Common myeloid progenitor, CD34-positive (primary cell): Measurements from ENCODE around the gene CLEC4C.
"Not testable (repeated sequence)": the region's sequence is repeated elsewhere in the genome, so short reads cannot be mapped to it uniquely, and the experiment has no call there.

Source experiments
- CTCF ChIA-PET: fragments of 350-600 bp; sonication (Branson Sonifier 250); formaldehyde crosslinking; loops from one replicate; lab custom pipeline; 2021; ENCODE audit warnings: antibody characterized with exemption; lab: Charles Lee
- POLR2A ChIA-PET: fragments of 350-600 bp; sonication (Branson Sonifier 250); formaldehyde crosslinking; loops from one replicate; lab custom pipeline; 2021; ENCODE audit warnings: antibody characterized with exemption; lab: Charles Lee
- DNase-seq, 3 donors: peaks; one replicate each; pipeline versions ENCODE4 v3.0.0 to v3.0.0-alpha.2; 2013
- H3K27ac ChIP-seq, 2 experiments: 1 replicate in 1 of 2; 2 replicates in 1 of 2; pipeline ENCODE4 v1.7.0; 2013; ENCODE audit warnings: inconsistent platforms in 2 of 2, low read length in 2 of 2, mild to moderate bottlenecking in 2 of 2, low read depth in 1 of 2, moderate library complexity in 1 of 2; ENCODE audit not compliant: severe bottlenecking in 2 of 2, insufficient read depth in 1 of 2, poor library complexity in 1 of 2
- H3K27me3 ChIP-seq, 5 experiments: replicated peaks in 2 of 5; 1 replicate in 3 of 5; 2 replicates in 2 of 5; pipeline versions ENCODE4 v1.6.1 to v1.7.0; 2013; ENCODE audit warnings: low read length in 4 of 5, mild to moderate bottlenecking in 2 of 5, moderate library complexity in 2 of 5, inconsistent platforms in 1 of 5; ENCODE audit not compliant: insufficient read depth in 5 of 5, control insufficient read depth in 4 of 5
- H3K36me3 ChIP-seq, 4 experiments: 1 replicate in 2 of 4; 2 replicates in 2 of 4; pipeline versions ENCODE4 v1.6.1 to v1.7.0; 2013; ENCODE audit warnings: low read length in 3 of 4, control low read depth in 1 of 4, mild to moderate bottlenecking in 1 of 4; ENCODE audit not compliant: control insufficient read depth in 4 of 4, insufficient read depth in 4 of 4
- H3K4me1 ChIP-seq, 4 experiments: 1 replicate in 3 of 4; 2 replicates in 1 of 4; pipeline versions ENCODE4 v1.6.1 to v1.7.1; 2013; ENCODE audit warnings: low read length in 3 of 4, mild to moderate bottlenecking in 3 of 4, control low read depth in 1 of 4, inconsistent platforms in 1 of 4, moderate library complexity in 1 of 4; ENCODE audit not compliant: control insufficient read depth in 4 of 4, insufficient read depth in 4 of 4; ENCODE audit errors: control extremely low read depth in 1 of 4
- H3K4me3 ChIP-seq, 7 experiments: 1 replicate in 4 of 7; 2 replicates in 3 of 7; pipeline versions ENCODE4 v1.5.1 to v1.7.0; 2013; ENCODE audit warnings: mild to moderate bottlenecking in 7 of 7, low read length in 6 of 7, moderate library complexity in 6 of 7, inconsistent platforms in 2 of 7, low read depth in 2 of 7, control low read depth in 1 of 7; ENCODE audit not compliant: insufficient read depth in 4 of 7, control insufficient read depth in 1 of 7; ENCODE audit errors: extremely low read depth in 1 of 7
- H3K9me3 ChIP-seq, 5 experiments: 1 replicate in 4 of 5; 2 replicates in 1 of 5; pipeline versions ENCODE4 v1.6.1 to v1.7.1; 2013; ENCODE audit warnings: low read length in 4 of 5, mild to moderate bottlenecking in 2 of 5, inconsistent platforms in 1 of 5, low read depth in 1 of 5, moderate library complexity in 1 of 5; ENCODE audit not compliant: control insufficient read depth in 4 of 5, insufficient read depth in 2 of 5; ENCODE audit errors: control extremely low read depth in 1 of 5
- WGBS: methylation state at CpG from one replicate; pipeline ENCODE4 v1.1.5; 2013; ENCODE audit not compliant: insufficient coverage; 5-methylcytosine and 5-hydroxymethylcytosine counted together

The CLEC4C gene

GRCh38 chr12:7751941-7752922, 5.1 kb upstream of the CLEC4C start:
- not testable (repeated sequence) for H3K27ac ChIP-seq, H3K4me3 ChIP-seq, H3K36me3 ChIP-seq, H3K9me3 ChIP-seq, H3K27me3 ChIP-seq
- CTCF ChIA-PET = interaction anchor here (0.6 to 1.3 kb wide), 8 partner anchors 15 to 110 kb away, joined by 3 to 4 read pairs (median 3); no protein-coding TSS in a partner anchor
- peaks cover 0 to 19% (median 5%) of the 10 kb centered on the region in 4 experiments for H3K4me1 ChIP-seq
- POLR2A ChIA-PET = interaction anchor here (0.5 kb wide), 1 partner anchor 14 kb away, joined by 6 read pairs; no protein-coding TSS in a partner anchor
- DNase-seq = peak; percentile 46 to 88 (median 86)
- WGBS = 98% methylated on average over 19 of the region's 48 CpGs

- Histone ChIP-seq H3K27ac (no peak overlapping the region), H3K4me1 (peaks cover 0 to 21% (median 5%) of the 10 kb centered on the region in 4 experiments), H3K36me3 (no peaks in the 10 kb centered on the region), H3K4me3 (no peak overlapping the region), H3K9me3 (no peaks in the 10 kb centered on the region), H3K27me3 (no peaks in the 10 kb centered on the region)
- ChIA-PET POLR2A (no interaction called here), CTCF (interaction anchor here (0.6 to 1.5 kb wide), 7 partner anchors 14 to 109 kb away, joined by 3 to 5 read pairs (median 3); no protein-coding TSS in a partner anchor)
- DNase-seq = peak in 2 of 3 donors; percentile 35 to 38
- WGBS = 96% methylated on average over 20 of the region's 20 CpGs
Measured at GRCh38 chr12:7751394-7751793, 4.2 kb upstream of the CLEC4C start.

GRCh38 chr12:7750350-7750749, 3.2 kb upstream of the CLEC4C start:
- Histone ChIP-seq H3K4me3 (no peak overlapping the region), H3K27me3 (no peaks in the 10 kb centered on the region)
- 99% methylated on average over 6 of the region's 6 CpGs for WGBS

GRCh38 chr12:7749442-7749841, 2.3 kb upstream of the CLEC4C start:
- DNase-seq = no peak
- Histone ChIP-seq H3K4me1 (peaks cover 0 to 19% (median 5%) of the 10 kb centered on the region in 4 experiments), H3K9me3 (no peaks in the 10 kb centered on the region), H3K27me3 (no peaks in the 10 kb centered on the region), H3K36me3 (no peaks in the 10 kb centered on the region), H3K4me3 (no peak overlapping the region), H3K27ac (no peak overlapping the region)
- ChIA-PET POLR2A (interaction anchor here (0.7 kb wide), 1 partner anchor 54 kb away, joined by 3 read pairs; no protein-coding TSS in a partner anchor), CTCF (interaction anchor here (0.6 to 0.7 kb wide), 2 partner anchors 39 to 57 kb away, joined by 3 read pairs; partner anchors contain the start of gene DPPA3)
- WGBS = 92% methylated on average over 4 of the region's 8 CpGs

More at GRCh38 chr12:7750350-7750749, 3.2 kb upstream of the CLEC4C start:
- Histone ChIP-seq H3K4me1 (peaks cover 0 to 19% (median 5%) of the 10 kb centered on the region in 4 experiments), H3K27ac (no peak overlapping the region), H3K9me3 (no peaks in the 10 kb centered on the region), H3K36me3 (no peaks in the 10 kb centered on the region)
- ChIA-PET POLR2A (no interaction called here), CTCF (interaction anchor here (0.9 to 1.5 kb wide), 3 partner anchors 32 to 55 kb away, joined by 3 to 5 read pairs (median 3); partner anchors contain the start of gene GDF3)
- DNase-seq = no peak

GRCh38 chr12:7748852-7749251, 1.7 kb upstream of the CLEC4C start:
- no peaks in the 10 kb centered on the region for H3K36me3 ChIP-seq
- no peak overlapping the region for H3K27ac ChIP-seq
- WGBS = 89% methylated on average over 4 of the region's 4 CpGs
- no peaks in the 10 kb centered on the region for H3K27me3 ChIP-seq
- peaks cover 0 to under 1% (median 0%) of the 10 kb centered on the region in 5 experiments for H3K9me3 ChIP-seq
- DNase-seq = no peak
- ChIA-PET POLR2A (no interaction called here), CTCF (interaction anchor here (0.6 to 1.0 kb wide), 3 partner anchors 38 to 166 kb away, joined by 3 to 4 read pairs (median 3); partner anchors contain the start of gene DPPA3)
- H3K4me1 ChIP-seq = peaks cover 0 to 16% (median 5%) of the 10 kb centered on the region in 4 experiments
- no peak overlapping the region for H3K4me3 ChIP-seq

- H3K9me3 ChIP-seq = no peaks in the 10 kb centered on the region
- POLR2A ChIA-PET = no interaction called here
- peak overlapping the region; percentile 46 to 64 for H3K27ac ChIP-seq
- no CpG with 5 or more reads among the region's 3 CpGs for WGBS
- DNase-seq = peak; percentile 80 to 94 (median 89)
- H3K36me3 ChIP-seq = no peaks in the 10 kb centered on the region
- CTCF ChIA-PET = interaction anchor here (1.2 to 1.3 kb wide), 2 partner anchors 55 to 56 kb away, joined by 3 read pairs; no protein-coding TSS in a partner anchor
- H3K4me3 ChIP-seq = peak overlapping the region in 1 of 7 experiments; percentile 28
- peaks cover 14 to 52% (median 21%) of the 10 kb centered on the region in 4 experiments for H3K4me1 ChIP-seq
- H3K27me3 ChIP-seq = no peaks in the 10 kb centered on the region
Measured at GRCh38 chr12:7732993-7733392, 14.2 kb downstream of the CLEC4C start.
